NK-92 treated with Interleukin-12 subunit alpha and Interleukin-12 subunit beta, amount 100 ng/mL, for 24 hours (cell line): ENCODE measurements around the gene EIF6.
"Not testable (repeated sequence)": the region's sequence is repeated elsewhere in the genome, so short reads cannot be mapped to it uniquely, and the experiment has no call there.

Experiments
- DNase-seq: peaks from one replicate; lab custom pipeline; 2025; lab: John Stamatoyannopoulos, UW

Gene EIF6

GRCh38 chr20:35284267-35284991 is at the start of gene EIF6:
TSS of gene EIF6 (minus strand) at chr20:35284772. CDS start at chr20:35284487, 285 bp downstream.
- DNase-seq: peak; percentile 71

- DNase-seq: no peak
These were observed 49.0 kb upstream of the EIF6 start for GRCh38 chr20:35333606-35334005.

- no peak for DNase-seq
These were observed 48.1 kb upstream of the EIF6 start for GRCh38 chr20:35332540-35333200.

DNA sequence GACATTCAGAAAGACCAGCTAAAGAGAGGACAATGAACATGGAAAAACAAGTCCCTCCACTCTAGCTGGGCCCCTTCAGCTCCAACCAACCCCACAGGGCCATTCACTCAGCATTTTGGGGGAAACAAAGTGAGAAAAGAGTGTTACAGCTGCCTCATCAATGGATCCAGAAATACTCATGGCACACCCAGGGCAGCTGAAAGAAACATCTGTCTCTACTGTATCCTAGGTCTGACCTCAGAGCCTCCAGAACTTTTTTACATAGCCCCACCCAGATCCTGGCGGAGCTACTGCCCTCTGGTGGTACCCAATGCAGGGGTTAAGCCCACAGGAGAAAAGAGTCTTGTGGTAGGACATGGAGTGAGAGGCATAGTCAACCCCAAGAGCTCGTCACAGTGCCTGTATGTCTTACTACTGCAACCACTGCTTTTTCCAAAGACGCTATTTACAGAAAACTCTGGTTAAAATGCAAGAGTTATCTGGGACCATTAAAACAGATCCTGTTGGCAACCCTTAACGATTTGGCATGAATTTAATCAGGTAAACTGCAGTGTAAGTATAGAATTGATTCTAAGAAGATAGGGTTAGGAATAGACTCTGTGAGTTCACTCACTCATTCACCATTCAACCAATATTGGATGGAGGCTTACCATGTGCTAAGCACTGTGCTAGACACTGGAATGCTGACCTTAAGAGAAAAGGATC is 45.0 kb upstream of the EIF6 start:
- peak; percentile 35 for DNase-seq

- no peak for DNase-seq
These were observed 44.1 kb upstream of the EIF6 start for GRCh38 chr20:35328689-35329088.

GRCh38 chr20:35328095-35328685 is 43.6 kb upstream of the EIF6 start:
- no peak for DNase-seq

DNA sequence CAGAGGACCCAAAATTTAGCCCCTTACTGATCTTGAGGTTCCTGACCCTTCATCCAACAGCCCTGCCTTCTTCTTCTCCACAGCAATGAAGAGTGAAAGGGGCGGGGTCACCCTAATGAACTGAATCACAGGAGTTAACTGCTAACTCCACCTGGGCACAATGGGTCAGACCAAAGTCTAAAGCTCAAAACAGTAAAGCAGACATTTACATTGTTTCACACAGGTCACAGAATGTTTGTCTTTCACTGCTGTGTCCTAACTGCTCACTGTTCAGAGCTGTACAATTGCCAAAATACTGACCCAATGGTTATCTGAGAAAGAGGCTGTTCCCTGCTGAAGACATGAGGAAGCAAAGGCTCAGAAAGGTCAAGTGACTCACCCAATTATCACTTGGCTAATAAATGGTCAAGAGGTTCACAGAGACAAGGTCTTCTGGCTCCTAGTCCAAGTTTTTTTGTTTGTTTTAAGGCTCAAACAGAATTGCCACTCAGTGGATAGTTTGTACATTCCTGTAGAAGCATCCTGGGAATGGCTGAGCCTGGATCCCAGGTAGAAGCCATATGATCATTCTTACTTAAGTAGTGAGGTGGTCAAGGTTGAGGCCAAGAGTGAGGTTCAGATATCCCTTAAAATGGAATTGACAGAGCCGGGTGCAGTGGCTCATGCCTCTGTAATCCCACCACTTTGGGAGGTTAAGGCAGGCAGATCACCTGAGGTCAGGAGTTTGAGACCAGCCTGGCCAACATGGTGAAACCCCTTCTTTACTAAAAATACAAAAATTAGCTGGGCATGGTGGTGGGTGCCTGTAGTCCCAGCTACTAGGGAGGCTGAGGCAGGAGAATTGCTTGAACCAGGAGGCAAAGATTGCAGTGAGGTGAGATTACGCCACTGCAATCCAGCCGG is 42.8 kb upstream of the EIF6 start:
- DNase-seq: no peak

GRCh38 chr20:35326740-35327073 is 42.1 kb upstream of the EIF6 start:
- no peak for DNase-seq

DNA sequence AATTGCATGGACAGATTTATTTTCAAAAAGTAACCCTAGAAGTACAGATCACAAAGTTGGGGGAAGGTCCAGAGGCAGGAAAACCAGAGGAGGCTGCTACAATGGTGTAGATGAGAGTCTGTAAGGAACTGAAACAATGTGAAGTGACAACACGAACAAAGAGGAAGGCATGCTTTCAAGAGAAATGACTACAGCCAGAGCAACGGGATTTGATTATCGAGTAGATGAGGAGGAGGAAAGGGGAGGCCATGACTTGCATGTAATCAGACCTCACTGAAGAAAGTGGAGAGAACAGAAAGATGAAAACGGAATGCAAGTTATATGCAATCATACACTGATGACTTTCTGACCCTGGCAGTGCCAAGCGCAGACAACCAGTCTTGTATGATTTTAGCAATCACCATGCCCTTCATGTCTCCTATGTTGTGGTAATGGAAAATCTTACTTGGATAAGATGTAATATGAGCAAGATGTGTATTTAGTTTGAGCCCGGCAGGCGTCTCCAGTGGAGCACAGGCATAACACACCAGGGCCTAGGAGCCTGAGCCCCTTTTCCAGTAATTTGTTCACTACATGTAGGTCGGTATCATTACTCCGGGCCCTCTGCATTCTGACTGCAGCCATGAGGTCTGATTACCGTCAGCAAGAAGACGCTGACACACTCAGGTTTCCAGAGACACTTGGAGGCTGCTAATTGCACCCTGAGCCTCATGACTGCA is 41.6 kb upstream of the EIF6 start:
- DNase-seq: no peak

GRCh38 chr20:35325401-35325800 is 40.8 kb upstream of the EIF6 start:
- no peak for DNase-seq

DNA sequence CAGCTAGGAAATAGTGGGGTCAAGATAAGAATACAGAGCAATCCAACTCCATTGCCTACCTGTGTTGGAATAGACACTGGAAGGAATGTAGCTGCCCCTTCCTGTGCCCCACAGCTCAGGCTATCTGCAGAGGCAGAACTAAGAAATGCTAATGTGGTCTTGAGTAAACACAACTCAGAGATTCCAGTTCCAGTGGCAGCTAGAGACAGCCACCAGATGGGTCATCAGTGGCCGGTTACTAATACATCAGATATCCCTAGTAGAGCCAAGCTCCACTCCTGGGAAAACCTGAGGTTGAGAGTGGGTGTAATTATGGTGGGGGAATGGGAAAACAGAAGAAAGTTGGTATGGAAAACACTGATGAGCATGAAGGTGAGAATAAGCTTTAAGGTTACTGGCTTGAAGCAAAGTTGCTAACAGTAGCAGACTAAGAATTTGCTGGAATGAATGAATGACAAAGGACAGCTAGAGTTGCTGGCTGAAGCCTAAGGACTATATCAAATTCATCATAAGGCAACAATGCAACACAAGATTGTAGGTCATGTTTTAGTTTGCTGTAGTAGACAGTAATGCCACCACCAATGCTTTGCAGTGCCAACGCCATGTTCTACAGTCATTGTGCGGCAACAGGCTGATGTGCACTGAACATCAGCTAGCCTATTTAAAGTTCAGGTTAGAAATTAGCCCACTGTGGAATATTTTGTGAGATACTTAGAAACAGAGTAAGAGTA is 36.0 kb upstream of the EIF6 start:
- no peak for DNase-seq

DNA sequence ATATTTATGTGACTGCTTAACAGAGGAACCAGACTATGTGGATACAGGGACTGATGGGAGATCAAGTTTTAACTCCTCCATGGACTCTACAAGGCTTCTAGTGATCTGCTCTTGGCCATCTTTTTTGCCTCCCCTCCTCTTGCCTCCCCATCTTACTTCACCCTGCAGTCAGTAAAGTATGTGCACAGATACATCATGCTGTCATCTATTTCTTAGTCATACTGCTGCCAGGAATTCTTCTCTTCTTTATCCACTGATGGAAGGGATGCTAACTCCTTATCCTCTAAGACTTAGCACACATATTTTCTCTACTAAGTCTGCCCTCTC is 35.3 kb upstream of the EIF6 start:
- no peak for DNase-seq

GRCh38 chr20:35319192-35319870 is 34.8 kb upstream of the EIF6 start:
- no peak for DNase-seq

GRCh38 chr20:35318502-35319157 is 34.1 kb upstream of the EIF6 start:
- no peak for DNase-seq

- DNase-seq: no peak
These were observed 33.0 kb upstream of the EIF6 start for GRCh38 chr20:35317416-35318210.

GRCh38 chr20:35316086-35316485 is 31.5 kb upstream of the EIF6 start:
- DNase-seq: no peak

- not testable (repeated sequence) for DNase-seq
These were observed 31.1 kb upstream of the EIF6 start for GRCh38 chr20:35315632-35316020.

- DNase-seq: no peak
These were observed 30.5 kb upstream of the EIF6 start for GRCh38 chr20:35314816-35315631.
